ENCODE measurements around the gene SKIC2.

The SKIC2 gene

DNA sequence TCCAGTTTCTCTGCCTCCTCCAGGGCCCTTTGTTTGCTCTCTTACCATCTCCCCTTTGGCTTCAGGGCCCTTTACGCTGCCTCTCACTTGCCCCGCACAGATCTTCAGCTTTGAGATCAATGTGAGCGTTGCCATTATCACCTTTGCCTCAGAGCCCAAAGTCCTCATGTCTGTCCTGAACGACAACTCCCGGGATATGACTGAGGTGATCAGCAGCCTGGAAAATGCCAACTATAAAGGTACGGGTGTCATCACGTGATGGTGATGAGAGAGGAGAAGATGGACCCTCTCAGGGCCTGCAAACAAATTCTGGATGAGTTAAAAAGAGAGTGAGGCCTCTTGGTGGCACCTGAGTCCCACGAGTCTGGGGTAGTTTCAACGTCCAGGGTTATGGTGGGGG is 23.2 kb upstream of the SKIC2 start:
- DNase-seq (ENCODE audit: low read depth in 1 of 2, low spot score in 1 of 2), result no peak
- H3K27me3 ChIP-seq (ENCODE audit: insufficient read depth, poor library complexity, severe bottlenecking), result no peaks in the 10 kb centered on the region
- H3K4me3 ChIP-seq (replicated peaks; ENCODE audit: insufficient read depth, low read length), result no peak overlapping the region
- TF ChIP-seq POLR2AphosphoS5 (IDR thresholded peaks at IDR 0.05; ENCODE audit: low read depth) (no peak), SPI1 (IDR thresholded peaks at IDR 0.05; ENCODE audit: borderline replicate concordance, low read depth) (no peak), GABPA (IDR thresholded peaks at IDR 0.05; ENCODE audit: low read depth) (no peak)
- TF ChIP-seq, protein P1, sequence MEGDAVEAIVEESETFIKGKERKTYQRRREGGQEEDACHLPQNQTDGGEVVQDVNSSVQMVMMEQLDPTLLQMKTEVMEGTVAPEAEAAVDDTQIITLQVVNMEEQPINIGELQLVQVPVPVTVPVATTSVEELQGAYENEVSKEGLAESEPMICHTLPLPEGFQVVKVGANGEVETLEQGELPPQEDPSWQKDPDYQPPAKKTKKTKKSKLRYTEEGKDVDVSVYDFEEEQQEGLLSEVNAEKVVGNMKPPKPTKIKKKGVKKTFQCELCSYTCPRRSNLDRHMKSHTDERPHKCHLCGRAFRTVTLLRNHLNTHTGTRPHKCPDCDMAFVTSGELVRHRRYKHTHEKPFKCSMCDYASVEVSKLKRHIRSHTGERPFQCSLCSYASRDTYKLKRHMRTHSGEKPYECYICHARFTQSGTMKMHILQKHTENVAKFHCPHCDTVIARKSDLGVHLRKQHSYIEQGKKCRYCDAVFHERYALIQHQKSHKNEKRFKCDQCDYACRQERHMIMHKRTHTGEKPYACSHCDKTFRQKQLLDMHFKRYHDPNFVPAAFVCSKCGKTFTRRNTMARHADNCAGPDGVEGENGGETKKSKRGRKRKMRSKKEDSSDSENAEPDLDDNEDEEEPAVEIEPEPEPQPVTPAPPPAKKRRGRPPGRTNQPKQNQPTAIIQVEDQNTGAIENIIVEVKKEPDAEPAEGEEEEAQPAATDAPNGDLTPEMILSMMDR (IDR thresholded peaks at IDR 0.05; ENCODE audit: insufficient read depth, low read length), result no peak
- TF ChIP-seq, protein P2, sequence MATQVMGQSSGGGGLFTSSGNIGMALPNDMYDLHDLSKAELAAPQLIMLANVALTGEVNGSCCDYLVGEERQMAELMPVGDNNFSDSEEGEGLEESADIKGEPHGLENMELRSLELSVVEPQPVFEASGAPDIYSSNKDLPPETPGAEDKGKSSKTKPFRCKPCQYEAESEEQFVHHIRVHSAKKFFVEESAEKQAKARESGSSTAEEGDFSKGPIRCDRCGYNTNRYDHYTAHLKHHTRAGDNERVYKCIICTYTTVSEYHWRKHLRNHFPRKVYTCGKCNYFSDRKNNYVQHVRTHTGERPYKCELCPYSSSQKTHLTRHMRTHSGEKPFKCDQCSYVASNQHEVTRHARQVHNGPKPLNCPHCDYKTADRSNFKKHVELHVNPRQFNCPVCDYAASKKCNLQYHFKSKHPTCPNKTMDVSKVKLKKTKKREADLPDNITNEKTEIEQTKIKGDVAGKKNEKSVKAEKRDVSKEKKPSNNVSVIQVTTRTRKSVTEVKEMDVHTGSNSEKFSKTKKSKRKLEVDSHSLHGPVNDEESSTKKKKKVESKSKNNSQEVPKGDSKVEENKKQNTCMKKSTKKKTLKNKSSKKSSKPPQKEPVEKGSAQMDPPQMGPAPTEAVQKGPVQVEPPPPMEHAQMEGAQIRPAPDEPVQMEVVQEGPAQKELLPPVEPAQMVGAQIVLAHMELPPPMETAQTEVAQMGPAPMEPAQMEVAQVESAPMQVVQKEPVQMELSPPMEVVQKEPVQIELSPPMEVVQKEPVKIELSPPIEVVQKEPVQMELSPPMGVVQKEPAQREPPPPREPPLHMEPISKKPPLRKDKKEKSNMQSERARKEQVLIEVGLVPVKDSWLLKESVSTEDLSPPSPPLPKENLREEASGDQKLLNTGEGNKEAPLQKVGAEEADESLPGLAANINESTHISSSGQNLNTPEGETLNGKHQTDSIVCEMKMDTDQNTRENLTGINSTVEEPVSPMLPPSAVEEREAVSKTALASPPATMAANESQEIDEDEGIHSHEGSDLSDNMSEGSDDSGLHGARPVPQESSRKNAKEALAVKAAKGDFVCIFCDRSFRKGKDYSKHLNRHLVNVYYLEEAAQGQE (IDR thresholded peaks at IDR 0.05; ENCODE audit: insufficient replicate concordance, low read depth), result no peak
- no peak overlapping the region for H3K27ac ChIP-seq (replicated peaks)

DNA sequence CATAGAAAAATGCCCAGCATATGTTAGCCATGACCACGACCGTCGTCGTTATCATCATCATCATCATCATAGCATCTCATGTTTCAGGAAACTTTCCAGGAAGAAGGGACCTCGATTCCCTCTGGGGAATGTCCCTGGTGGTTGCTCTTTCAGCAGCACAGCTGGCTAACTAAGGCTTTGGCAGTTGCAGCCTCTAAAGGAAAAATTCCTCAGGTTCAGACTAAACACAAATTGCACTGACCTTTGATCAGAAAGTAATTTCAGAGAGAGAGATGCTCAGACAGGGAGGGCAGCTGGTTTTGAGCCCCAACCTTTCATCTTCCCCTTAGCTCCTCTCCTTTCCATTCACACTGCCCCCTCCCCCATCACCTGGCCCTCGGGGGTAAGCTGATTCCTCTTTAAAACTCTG is 18.7 kb upstream of the SKIC2 start:
- Histone ChIP-seq H3K4me3 (replicated peaks; ENCODE audit: insufficient read depth, low read length) (no peak overlapping the region), H3K27me3 (ENCODE audit: insufficient read depth, poor library complexity, severe bottlenecking) (peaks cover 4% of the 10 kb centered on the region), H3K27ac (replicated peaks) (no peak overlapping the region)
- no peak for DNase-seq (ENCODE audit: low read depth in 1 of 2, low spot score in 1 of 2)
- TF ChIP-seq, protein P1 (IDR thresholded peaks at IDR 0.05; ENCODE audit: insufficient read depth, low read length), result no peak
- TF ChIP-seq POLR2AphosphoS5 (IDR thresholded peaks at IDR 0.05; ENCODE audit: low read depth) (no peak), GABPA (IDR thresholded peaks at IDR 0.05; ENCODE audit: low read depth) (no peak), SPI1 (IDR thresholded peaks at IDR 0.05; ENCODE audit: borderline replicate concordance, low read depth) (no peak)
- TF ChIP-seq, protein P2 (IDR thresholded peaks at IDR 0.05; ENCODE audit: insufficient replicate concordance, low read depth), result no peak

DNA sequence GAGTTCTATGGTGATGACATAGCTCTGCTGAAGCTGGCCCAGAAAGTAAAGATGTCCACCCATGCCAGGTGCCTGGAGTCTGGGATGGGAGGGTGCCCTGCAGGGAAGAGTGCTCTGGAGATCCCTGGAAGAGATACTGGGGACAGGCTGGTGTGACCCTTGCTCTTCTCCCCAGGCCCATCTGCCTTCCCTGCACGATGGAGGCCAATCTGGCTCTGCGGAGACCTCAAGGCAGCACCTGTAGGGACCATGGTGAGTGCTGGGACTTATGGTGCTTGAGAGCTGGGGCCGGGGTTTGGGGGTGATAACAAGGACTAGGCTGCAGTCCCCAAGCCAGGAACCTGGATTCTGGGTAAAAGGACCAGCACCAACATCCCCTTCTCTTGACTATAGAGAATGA is 15.2 kb upstream of the SKIC2 start:
- H3K27ac ChIP-seq (replicated peaks), result no peak overlapping the region
- DNase-seq (ENCODE audit: low read depth in 1 of 2, low spot score in 1 of 2), result no peak
- TF ChIP-seq POLR2AphosphoS5 (IDR thresholded peaks at IDR 0.05; ENCODE audit: low read depth) (no peak), GABPA (IDR thresholded peaks at IDR 0.05; ENCODE audit: low read depth) (no peak), SPI1 (IDR thresholded peaks at IDR 0.05; ENCODE audit: borderline replicate concordance, low read depth) (no peak)
- TF ChIP-seq, protein P2 (IDR thresholded peaks at IDR 0.05; ENCODE audit: insufficient replicate concordance, low read depth), result no peak
- TF ChIP-seq, protein P1 (IDR thresholded peaks at IDR 0.05; ENCODE audit: insufficient read depth, low read length), result no peak
- no peak overlapping the region for H3K4me3 ChIP-seq (replicated peaks; ENCODE audit: insufficient read depth, low read length)
- H3K27me3 ChIP-seq (ENCODE audit: insufficient read depth, poor library complexity, severe bottlenecking), result peaks cover 4% of the 10 kb centered on the region

All from HL-60 (cell line).